ENCODE results near the gene PRDM2. TPM values are rescaled to one million over a fixed set of nuclear protein-coding genes. Genes with fewer than 3 reads are reported as not detected.

The PRDM2 gene
- polyA plus RNA-seq, 3 donors: 4.1 to 22.5 (median 7.6) TPM

- Histone ChIP-seq H3K4me3 (replicated peaks in 1 of 3; ENCODE audit: low read depth in 2 of 3, low read length in 3 of 3) (peak overlapping the region in 1 of 3 experiments; percentile 64), H3K27ac (ENCODE audit: low read depth in 1 of 2, low read length in 2 of 2) (peak overlapping the region; percentile 83 to 89), H3K27me3 (ENCODE audit: control insufficient read depth in 2 of 2, insufficient read depth in 2 of 2, low read length in 2 of 2) (no peaks in the 10 kb centered on the region), H3K9me3 (replicated peaks in 1 of 2; ENCODE audit: control insufficient read depth in 1 of 2, insufficient read depth in 1 of 2, low read length in 2 of 2) (no peaks in the 10 kb centered on the region), H2AFZ (ENCODE audit: insufficient read depth, low read depth, low read length, poor library complexity, severe bottlenecking) (peak overlapping the region; percentile 69), H3K79me2 (ENCODE audit: insufficient read depth, low read length) (peaks cover 49% of the 10 kb centered on the region), H3K9ac (ENCODE audit: insufficient read depth, low read length, poor library complexity, severe bottlenecking) (no peak overlapping the region), H3K36me3 (replicated peaks in 1 of 2; ENCODE audit: control insufficient read depth in 1 of 2, insufficient read depth in 2 of 2, low read length in 2 of 2) (no peaks in the 10 kb centered on the region), H3K4me2 (replicated peaks; ENCODE audit: extremely low read depth, low read length, poor library complexity, severe bottlenecking) (peak overlapping the region; percentile 68), H4K20me1 (ENCODE audit: insufficient read depth, low read length) (no peaks in the 10 kb centered on the region), H3K4me1 (ENCODE audit: control insufficient read depth in 1 of 2, insufficient read depth in 2 of 2, low read length in 2 of 2) (peaks cover 42 to 43% of the 10 kb centered on the region in 2 donors)
- Mint-ChIP-seq H3K4me3 (peak overlapping the region; percentile 69 to 85), H3K27me3 (ENCODE audit: low read depth in 3 of 3) (peaks cover 0 to 2% (median 0%) of the 10 kb centered on the region in 3 donors), H3K36me3 (peaks cover 4 to 18% of the 10 kb centered on the region in 2 donors), H3K9me3 (no peaks in the 10 kb centered on the region), H3K27ac (peak overlapping the region; percentile 90 to 96 (median 94)), H3K4me1 (peaks cover 47% of the 10 kb centered on the region)
- TF ChIP-seq CTCF (IDR thresholded peaks at IDR 0.05): no peak
- intact Hi-C loops (cut with micrococcal nuclease): no loop called here
- WGBS (ENCODE audit: insufficient coverage): 81% methylated on average over 4 of the region's 7 CpGs
- peak in 1 of 3 donors; percentile 39 for DNase-seq
These were observed 22.9 kb downstream of the PRDM2 start for GRCh38 chr1:13722808-13723360.

- Histone ChIP-seq H4K20me1 (ENCODE audit: insufficient read depth, low read length) (no peaks in the 10 kb centered on the region), H3K27me3 (ENCODE audit: control insufficient read depth in 2 of 2, insufficient read depth in 2 of 2, low read length in 2 of 2) (no peaks in the 10 kb centered on the region), H3K4me1 (ENCODE audit: control insufficient read depth in 1 of 2, insufficient read depth in 2 of 2, low read length in 2 of 2) (peaks cover 42 to 43% of the 10 kb centered on the region in 2 donors), H3K4me3 (replicated peaks in 1 of 3; ENCODE audit: low read depth in 2 of 3, low read length in 3 of 3) (peak overlapping the region; percentile 7 to 64 (median 9)), H3K9ac (ENCODE audit: insufficient read depth, low read length, poor library complexity, severe bottlenecking) (peak overlapping the region; percentile 57), H3K79me2 (ENCODE audit: insufficient read depth, low read length) (peaks cover 44% of the 10 kb centered on the region), H2AFZ (ENCODE audit: insufficient read depth, low read depth, low read length, poor library complexity, severe bottlenecking) (peak overlapping the region; percentile 69), H3K4me2 (replicated peaks; ENCODE audit: extremely low read depth, low read length, poor library complexity, severe bottlenecking) (peak overlapping the region; percentile 68), H3K36me3 (replicated peaks in 1 of 2; ENCODE audit: control insufficient read depth in 1 of 2, insufficient read depth in 2 of 2, low read length in 2 of 2) (no peaks in the 10 kb centered on the region), H3K9me3 (replicated peaks in 1 of 2; ENCODE audit: control insufficient read depth in 1 of 2, insufficient read depth in 1 of 2, low read length in 2 of 2) (no peaks in the 10 kb centered on the region), H3K27ac (ENCODE audit: low read depth in 1 of 2, low read length in 2 of 2) (peak overlapping the region; percentile 83 to 89)
- intact Hi-C loops (cut with micrococcal nuclease): no loop called here
- Mint-ChIP-seq H3K36me3 (peaks cover under 1 to 13% of the 10 kb centered on the region in 2 donors), H3K9me3 (no peaks in the 10 kb centered on the region), H3K27me3 (ENCODE audit: low read depth in 3 of 3) (peaks cover 0 to 2% (median 0%) of the 10 kb centered on the region in 3 donors), H3K27ac (peak overlapping the region; percentile 90 to 96 (median 94)), H3K4me1 (peaks cover 47% of the 10 kb centered on the region), H3K4me3 (peak overlapping the region; percentile 69 to 85)
- WGBS (ENCODE audit: insufficient coverage): 22% methylated on average over 4 of the region's 4 CpGs
- DNase-seq: peak; percentile 81 to 96 (median 92)
- TF ChIP-seq CTCF (IDR thresholded peaks at IDR 0.05): no peak
These were observed 23.8 kb downstream of the PRDM2 start for GRCh38 chr1:13723810-13724209.

Data from CD14-positive monocyte (primary cell).